Measurements from ENCODE around the gene HECA.
A peak's percentile ranks its signal among the peaks of the same experiment; 100 is the strongest.
"Not testable (repeated sequence)": the region's sequence is repeated elsewhere in the genome, so short reads cannot be mapped to it uniquely, and the experiment has no call there.

The HECA gene

DNA sequence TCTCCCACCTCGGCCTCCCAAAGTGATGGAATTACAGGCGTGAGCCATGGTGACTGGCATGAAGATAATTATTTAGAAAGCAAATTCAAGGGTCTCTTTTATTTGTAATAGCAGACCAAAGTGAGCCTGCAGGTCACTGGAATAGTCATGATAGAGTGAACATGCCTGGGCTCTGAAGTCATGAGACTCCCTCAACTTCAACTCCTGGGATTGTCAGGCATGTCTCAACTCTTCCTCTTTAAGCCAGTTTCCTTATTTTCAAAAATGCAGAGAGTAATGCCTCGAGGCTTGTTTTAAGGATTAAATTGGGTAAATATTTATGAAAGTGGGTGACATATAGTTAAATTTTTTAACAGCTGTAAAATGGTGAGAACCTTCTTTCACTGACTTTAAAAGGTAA lies 22.7 kb upstream of the HECA start:
- no peak overlapping the region for H3K4me3 ChIP-seq (ENCODE audit: low read depth, low read length)
- TF ChIP-seq, protein P1, sequence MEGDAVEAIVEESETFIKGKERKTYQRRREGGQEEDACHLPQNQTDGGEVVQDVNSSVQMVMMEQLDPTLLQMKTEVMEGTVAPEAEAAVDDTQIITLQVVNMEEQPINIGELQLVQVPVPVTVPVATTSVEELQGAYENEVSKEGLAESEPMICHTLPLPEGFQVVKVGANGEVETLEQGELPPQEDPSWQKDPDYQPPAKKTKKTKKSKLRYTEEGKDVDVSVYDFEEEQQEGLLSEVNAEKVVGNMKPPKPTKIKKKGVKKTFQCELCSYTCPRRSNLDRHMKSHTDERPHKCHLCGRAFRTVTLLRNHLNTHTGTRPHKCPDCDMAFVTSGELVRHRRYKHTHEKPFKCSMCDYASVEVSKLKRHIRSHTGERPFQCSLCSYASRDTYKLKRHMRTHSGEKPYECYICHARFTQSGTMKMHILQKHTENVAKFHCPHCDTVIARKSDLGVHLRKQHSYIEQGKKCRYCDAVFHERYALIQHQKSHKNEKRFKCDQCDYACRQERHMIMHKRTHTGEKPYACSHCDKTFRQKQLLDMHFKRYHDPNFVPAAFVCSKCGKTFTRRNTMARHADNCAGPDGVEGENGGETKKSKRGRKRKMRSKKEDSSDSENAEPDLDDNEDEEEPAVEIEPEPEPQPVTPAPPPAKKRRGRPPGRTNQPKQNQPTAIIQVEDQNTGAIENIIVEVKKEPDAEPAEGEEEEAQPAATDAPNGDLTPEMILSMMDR (IDR thresholded peaks at IDR 0.05; ENCODE audit: low read depth, low read length, missing control alignments), result no peak
- DNase-seq (ENCODE audit: low read depth), result no peak

DNA sequence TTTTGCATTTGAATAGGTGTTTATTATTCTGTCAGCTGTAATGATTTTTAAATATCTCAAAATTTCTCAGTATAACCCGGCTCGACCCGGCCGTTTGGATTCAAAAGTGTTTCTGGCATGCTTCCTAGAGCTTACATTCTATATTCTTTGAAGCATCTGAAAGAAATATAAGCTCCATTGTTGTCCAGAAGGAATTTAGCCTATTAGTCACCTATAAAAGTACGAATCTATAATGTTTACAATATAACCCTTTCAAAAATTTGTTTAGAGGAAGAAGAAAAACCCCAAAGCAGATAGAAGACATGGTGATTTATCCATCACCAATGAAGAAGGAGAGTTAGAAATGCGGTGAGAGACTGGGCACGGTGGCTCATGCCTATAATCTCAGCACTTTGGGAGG lies 22.3 kb upstream of the HECA start:
- H3K4me3 ChIP-seq (ENCODE audit: low read depth, low read length), result no peak overlapping the region
- no peak for DNase-seq (ENCODE audit: low read depth)
- TF ChIP-seq, protein P1 (IDR thresholded peaks at IDR 0.05; ENCODE audit: low read depth, low read length, missing control alignments), result no peak

DNA sequence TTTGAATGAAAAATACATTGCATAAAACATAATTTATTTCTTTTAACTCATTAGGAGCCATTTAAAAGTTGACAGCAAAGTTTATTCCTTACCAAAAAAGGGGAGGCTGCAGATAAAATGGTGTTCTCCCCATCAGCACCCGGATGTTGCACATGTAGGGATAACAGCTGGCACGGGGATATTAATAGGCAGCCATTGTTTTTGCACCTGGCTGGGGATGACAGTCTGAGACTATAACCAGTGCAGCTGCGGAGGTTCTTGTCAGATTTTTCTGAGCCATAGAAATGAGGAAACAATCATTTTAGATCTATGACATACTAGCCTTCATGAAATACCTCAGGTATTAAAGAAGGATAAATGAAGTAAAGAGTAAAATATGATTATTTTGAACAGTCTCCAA lies 20.1 kb upstream of the HECA start:
- TF ChIP-seq, protein P1 (IDR thresholded peaks at IDR 0.05; ENCODE audit: low read depth, low read length, missing control alignments), result no peak
- H3K4me3 ChIP-seq (ENCODE audit: low read depth, low read length), result no peak overlapping the region
- no peak for DNase-seq (ENCODE audit: low read depth)

DNA sequence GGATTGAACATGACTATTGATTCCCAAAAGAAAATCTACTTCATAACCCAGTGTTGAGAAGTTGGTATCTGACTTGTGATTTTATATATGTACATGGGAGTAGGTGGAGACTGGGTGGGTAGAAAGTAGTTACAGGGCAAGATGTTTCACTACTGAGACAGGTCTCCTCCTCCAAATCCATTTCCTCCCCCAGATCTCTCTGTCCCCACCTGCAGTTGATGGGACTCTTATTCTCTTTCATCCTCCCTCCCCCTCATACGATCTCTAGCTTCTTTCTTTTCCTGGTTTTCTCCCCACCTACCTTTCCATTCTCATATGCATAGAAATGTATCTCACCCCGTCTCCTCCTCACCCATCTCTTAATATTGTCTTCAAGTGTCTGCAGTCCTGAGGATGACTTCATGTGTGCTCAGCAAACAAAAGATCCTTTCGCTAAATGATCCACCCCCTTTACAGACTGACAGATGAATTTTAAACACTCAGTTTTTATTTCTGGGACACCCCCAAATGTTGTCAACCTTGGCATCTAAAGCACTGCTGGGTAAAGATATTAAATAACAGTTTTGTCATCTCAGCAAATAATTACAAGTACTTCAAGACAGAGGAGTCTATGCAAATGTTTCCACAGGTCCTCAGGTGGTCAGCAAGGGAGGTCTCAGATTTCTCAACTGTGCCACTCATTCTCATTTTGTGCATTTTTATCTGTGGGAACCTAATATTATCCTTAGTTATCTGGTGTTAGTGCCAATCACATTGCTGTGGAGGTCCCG lies 18.7 kb upstream of the HECA start:
- DNase-seq (ENCODE audit: low read depth), result no peak
- TF ChIP-seq, protein P1 (IDR thresholded peaks at IDR 0.05; ENCODE audit: low read depth, low read length, missing control alignments), result no peak
- H3K4me3 ChIP-seq (ENCODE audit: low read depth, low read length), result no peak overlapping the region

DNA sequence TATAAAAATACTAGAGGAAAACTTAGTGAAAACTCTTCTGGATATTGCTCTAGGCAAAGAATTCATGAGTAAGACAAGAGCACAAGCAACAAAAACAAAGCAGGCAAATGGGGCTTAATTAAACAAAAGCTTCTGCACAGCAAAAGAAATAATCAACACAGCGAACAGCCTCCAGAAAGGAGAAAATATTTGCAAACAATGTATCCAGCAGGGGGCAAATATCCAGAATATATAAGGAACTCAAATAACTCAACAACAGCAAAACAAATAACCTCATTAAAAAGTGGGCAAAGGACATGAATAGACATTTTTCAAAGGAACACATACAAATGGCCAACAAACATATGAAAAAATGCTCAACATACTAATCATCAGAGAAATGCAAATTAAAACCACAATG lies 17.1 kb upstream of the HECA start:
- DNase-seq (ENCODE audit: low read depth), result no peak
- TF ChIP-seq, protein P1 (IDR thresholded peaks at IDR 0.05; ENCODE audit: low read depth, low read length, missing control alignments), result peak; percentile 9

DNA sequence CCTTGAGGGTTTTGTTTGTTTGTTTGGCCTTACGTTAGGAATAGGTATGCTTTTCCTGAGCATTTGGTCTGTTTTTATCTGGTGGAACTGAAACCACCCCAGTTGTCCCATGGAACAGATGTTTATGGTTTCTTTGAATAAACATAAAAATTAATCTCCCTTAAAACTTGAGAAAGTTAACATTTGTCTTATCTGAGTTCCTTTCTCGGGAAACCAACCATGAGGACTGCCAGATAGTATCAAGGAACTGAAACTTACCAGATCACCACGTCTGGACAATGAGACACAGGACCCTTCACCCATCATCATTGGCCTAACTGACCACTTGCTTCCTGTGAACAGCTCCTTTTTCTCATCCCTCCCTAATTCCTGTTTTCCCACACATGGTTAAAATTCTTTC lies 15.3 kb upstream of the HECA start:
- no peak for DNase-seq (ENCODE audit: low read depth)
- TF ChIP-seq, protein P1 (IDR thresholded peaks at IDR 0.05; ENCODE audit: low read depth, low read length, missing control alignments), result no peak

More for the DNA sequence above, 17.1 kb upstream of the HECA start:
- no peak overlapping the region for H3K4me3 ChIP-seq (ENCODE audit: low read depth, low read length)

DNA sequence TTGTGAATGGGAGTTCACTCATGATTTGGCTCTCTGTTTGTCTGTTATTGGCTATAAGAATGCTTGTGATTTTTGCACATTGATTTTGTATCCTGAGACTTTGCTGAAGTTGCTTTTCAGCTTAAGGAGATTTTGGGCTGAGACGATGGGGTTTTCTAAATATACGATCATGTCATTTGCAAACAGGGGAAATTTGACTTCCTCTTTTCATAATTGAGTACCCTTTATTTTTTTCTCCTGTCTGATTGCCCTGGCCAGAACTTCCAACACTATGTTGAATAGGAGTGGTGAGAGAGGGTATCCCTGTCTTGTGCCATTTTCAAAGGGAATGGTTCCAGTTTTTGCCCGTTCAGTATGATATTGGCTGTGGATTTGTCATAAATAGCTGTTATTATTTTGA lies 12.1 kb upstream of the HECA start:
- not testable (repeated sequence) for DNase-seq (ENCODE audit: low read depth); H3K4me3 ChIP-seq (ENCODE audit: low read depth, low read length)

More for the DNA sequence above, 15.3 kb upstream of the HECA start:
- H3K4me3 ChIP-seq (ENCODE audit: low read depth, low read length), result no peak overlapping the region

All from GM12864 (cell line).